Adrenal gland (tissue), 5 donors: Measurements from ENCODE around the gene SUSD6.

ENCODE experiments used
- CTCF ChIP-seq, 6 experiments: fragments of 450-650 bp in 4 of 6; fragments of 200-600 bp in 2 of 6; sonication (generic) in 1 of 6; IDR thresholded peaks; 1 replicate in 5 of 6; 2 replicates in 1 of 6; pipeline versions ENCODE4 v1.5.1 to v1.8.0; 2016 to 2021; ENCODE audit warnings: antibody characterized with exemption in 6 of 6, mild to moderate bottlenecking in 2 of 6, moderate library complexity in 1 of 6
- POLR2A ChIP-seq, 2 donors: fragments of 450-650 bp; IDR thresholded peaks; one replicate each; pipeline ENCODE4 v1.6.1; 2017; ENCODE audit warnings: antibody characterized with exemption in 2 of 2, mild to moderate bottlenecking in 2 of 2, moderate library complexity in 1 of 2
- donor health status: DM: no; HTN: no; CAD: no.

GRCh38 chr14:69647213-69647612 is 35.8 kb downstream of the SUSD6 start:
- TF ChIP-seq CTCF (IDR thresholded peaks at IDR 0.05) (no peak), POLR2A (IDR thresholded peaks at IDR 0.05) (no peak)
